ENCODE results near the gene LYPD6B. TPM values are rescaled to one million over a fixed set of nuclear protein-coding genes. Genes with fewer than 3 reads are reported as not detected.

The LYPD6B gene
- total RNA-seq, 1 experiment from 2014 or later: 0.75 TPM

DNA sequence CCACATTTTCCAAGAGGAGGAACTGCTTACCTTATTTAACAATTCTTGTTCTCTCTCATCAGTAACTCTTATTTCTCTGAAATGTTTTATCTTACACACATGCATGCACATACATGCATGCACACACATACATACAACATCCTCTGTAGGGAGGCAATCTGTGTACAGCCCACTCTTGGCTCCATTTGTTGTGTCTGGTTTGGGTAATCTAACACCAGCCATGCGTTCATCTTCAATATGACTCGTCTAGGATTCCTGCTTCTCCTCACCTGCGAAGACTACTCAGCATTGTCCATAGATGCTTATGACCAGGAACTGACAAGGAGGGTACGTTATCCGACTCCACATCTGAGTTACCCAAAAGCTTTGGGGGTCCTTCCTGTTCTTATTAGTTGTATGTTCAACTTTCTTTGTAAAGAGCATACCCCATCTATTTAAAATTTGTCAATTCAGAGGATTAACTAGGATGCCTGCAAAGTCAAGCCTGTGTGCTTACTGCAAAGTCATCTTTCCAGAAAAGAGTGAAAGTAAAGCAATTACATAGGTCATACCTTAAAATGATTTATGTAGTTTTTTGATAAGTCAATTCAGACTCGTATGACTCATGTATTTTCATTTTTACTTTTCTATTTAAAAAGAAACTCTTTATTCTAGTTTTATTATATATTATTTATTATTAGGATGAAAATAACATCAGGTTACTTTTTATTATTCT lies 18.2 kb downstream of the LYPD6B start:
- H3K9ac ChIP-seq (ENCODE audit: low read length): no peak overlapping the region
- no peaks in the 10 kb centered on the region for H3K9me2 ChIP-seq (replicated peaks; ENCODE audit: insufficient read depth, low read length)
- no peak overlapping the region for H3K27ac ChIP-seq (ENCODE audit: low read length)
- H3K27me3 ChIP-seq (ENCODE audit: low read length): no peaks in the 10 kb centered on the region
- H4K20me1 ChIP-seq (ENCODE audit: insufficient read depth, low read depth, low read length): no peaks in the 10 kb centered on the region
- H3K4me3 ChIP-seq (ENCODE audit: low read length): no peak overlapping the region
- no peaks in the 10 kb centered on the region for H3K4me1 ChIP-seq (ENCODE audit: low read length)
- H3K36me3 ChIP-seq (ENCODE audit: insufficient read depth, low read length): no peaks in the 10 kb centered on the region
- H2AFZ ChIP-seq (ENCODE audit: low read length): no peak overlapping the region
- no peak overlapping the region for H3K4me2 ChIP-seq (ENCODE audit: low read depth, low read length, poor library complexity, severe bottlenecking)
- no peaks in the 10 kb centered on the region for H3K9me3 ChIP-seq (ENCODE audit: low read length)
- DNase-seq: no peak
- H3K79me2 ChIP-seq (ENCODE audit: low read length): no peaks in the 10 kb centered on the region

DNA sequence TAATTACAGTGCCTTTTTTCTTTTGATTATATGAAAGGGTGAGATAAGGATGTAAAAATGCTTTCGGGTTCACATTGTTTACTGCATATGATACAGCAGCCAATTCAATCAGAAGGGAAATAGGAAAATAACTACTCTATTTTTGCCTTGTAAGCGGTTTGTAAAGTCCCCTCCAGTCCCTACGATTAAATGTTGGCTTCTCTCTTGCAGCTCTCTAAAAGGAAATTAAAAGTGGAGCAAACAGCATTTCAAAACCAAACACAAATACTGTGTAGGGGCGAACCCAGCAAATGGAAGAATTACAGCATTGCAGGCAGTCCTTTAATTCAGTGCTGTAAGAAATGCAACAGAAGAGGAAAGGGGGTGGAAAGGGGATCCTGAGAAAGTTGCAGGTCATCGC lies 18.9 kb downstream of the LYPD6B start:
- Histone ChIP-seq H3K36me3 (ENCODE audit: insufficient read depth, low read length) (no peaks in the 10 kb centered on the region), H2AFZ (ENCODE audit: low read length) (no peak overlapping the region), H3K9ac (ENCODE audit: low read length) (no peak overlapping the region), H3K4me2 (ENCODE audit: low read depth, low read length, poor library complexity, severe bottlenecking) (no peak overlapping the region), H3K27ac (ENCODE audit: low read length) (no peak overlapping the region), H3K4me3 (ENCODE audit: low read length) (no peak overlapping the region), H3K9me3 (ENCODE audit: low read length) (no peaks in the 10 kb centered on the region), H3K4me1 (ENCODE audit: low read length) (no peaks in the 10 kb centered on the region), H3K9me2 (replicated peaks; ENCODE audit: insufficient read depth, low read length) (no peaks in the 10 kb centered on the region), H3K79me2 (ENCODE audit: low read length) (no peaks in the 10 kb centered on the region), H3K27me3 (ENCODE audit: low read length) (no peaks in the 10 kb centered on the region), H4K20me1 (ENCODE audit: insufficient read depth, low read depth, low read length) (no peaks in the 10 kb centered on the region)
- no peak for DNase-seq

DNA sequence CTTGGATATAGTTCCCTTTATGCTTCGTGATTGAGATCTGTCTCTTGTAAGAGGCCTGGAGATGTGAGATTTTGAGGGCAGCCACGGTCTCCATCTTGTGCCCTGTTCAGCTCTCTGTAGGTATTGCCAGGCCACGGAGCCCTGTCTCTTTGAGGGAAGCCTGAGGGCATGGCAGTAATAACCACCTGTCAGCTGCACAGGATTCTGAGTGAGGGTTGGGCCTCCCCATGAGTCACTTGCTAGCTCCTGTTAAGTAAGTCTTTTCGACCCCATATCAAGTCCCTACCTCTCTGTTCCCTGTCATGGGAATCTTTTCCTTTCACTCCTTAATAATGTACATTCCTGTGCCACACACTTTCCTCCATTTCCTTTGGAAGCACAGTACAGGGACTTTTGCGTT lies 20.4 kb downstream of the LYPD6B start:
- Histone ChIP-seq H3K9me2 (replicated peaks; ENCODE audit: insufficient read depth, low read length) (no peaks in the 10 kb centered on the region), H3K9me3 (ENCODE audit: low read length) (no peaks in the 10 kb centered on the region), H3K4me2 (ENCODE audit: low read depth, low read length, poor library complexity, severe bottlenecking) (no peak overlapping the region), H4K20me1 (ENCODE audit: insufficient read depth, low read depth, low read length) (no peaks in the 10 kb centered on the region), H3K4me1 (ENCODE audit: low read length) (no peaks in the 10 kb centered on the region), H3K4me3 (ENCODE audit: low read length) (no peak overlapping the region), H3K9ac (ENCODE audit: low read length) (no peak overlapping the region), H3K27ac (ENCODE audit: low read length) (no peak overlapping the region), H2AFZ (ENCODE audit: low read length) (no peak overlapping the region), H3K79me2 (ENCODE audit: low read length) (no peaks in the 10 kb centered on the region), H3K36me3 (ENCODE audit: insufficient read depth, low read length) (no peaks in the 10 kb centered on the region), H3K27me3 (ENCODE audit: low read length) (no peaks in the 10 kb centered on the region)
- DNase-seq: no peak

DNA sequence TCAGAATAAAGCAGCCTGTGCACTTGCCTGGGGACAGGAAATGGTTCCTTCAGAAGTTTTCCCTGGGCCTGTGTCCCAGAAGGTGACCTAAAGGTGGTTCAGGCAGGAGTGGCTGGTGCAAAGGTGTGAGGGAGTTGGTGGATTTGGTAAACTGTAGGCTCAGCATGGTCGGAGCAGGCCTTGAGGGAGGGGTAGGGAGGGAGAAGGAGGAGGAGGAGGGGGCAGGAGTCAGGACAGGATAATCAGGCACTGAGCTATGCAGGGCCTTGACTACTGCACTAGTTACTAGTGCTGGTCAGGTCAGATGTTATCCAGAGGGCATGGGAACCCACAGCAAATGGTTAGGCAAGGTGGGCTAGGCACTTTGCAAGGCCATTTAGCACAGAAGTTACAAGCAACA lies 21.3 kb downstream of the LYPD6B start:
- no peak overlapping the region for H3K4me3 ChIP-seq (ENCODE audit: low read length)
- H3K4me2 ChIP-seq (ENCODE audit: low read depth, low read length, poor library complexity, severe bottlenecking): no peak overlapping the region
- no peaks in the 10 kb centered on the region for H3K79me2 ChIP-seq (ENCODE audit: low read length)
- H4K20me1 ChIP-seq (ENCODE audit: insufficient read depth, low read depth, low read length): no peaks in the 10 kb centered on the region
- H3K27ac ChIP-seq (ENCODE audit: low read length): no peak overlapping the region
- no peaks in the 10 kb centered on the region for H3K9me2 ChIP-seq (replicated peaks; ENCODE audit: insufficient read depth, low read length)
- no peak for DNase-seq
- H3K9ac ChIP-seq (ENCODE audit: low read length): no peak overlapping the region
- no peaks in the 10 kb centered on the region for H3K27me3 ChIP-seq (ENCODE audit: low read length)
- no peaks in the 10 kb centered on the region for H3K9me3 ChIP-seq (ENCODE audit: low read length)
- no peak overlapping the region for H2AFZ ChIP-seq (ENCODE audit: low read length)
- H3K4me1 ChIP-seq (ENCODE audit: low read length): no peaks in the 10 kb centered on the region
- no peaks in the 10 kb centered on the region for H3K36me3 ChIP-seq (ENCODE audit: insufficient read depth, low read length)

DNA sequence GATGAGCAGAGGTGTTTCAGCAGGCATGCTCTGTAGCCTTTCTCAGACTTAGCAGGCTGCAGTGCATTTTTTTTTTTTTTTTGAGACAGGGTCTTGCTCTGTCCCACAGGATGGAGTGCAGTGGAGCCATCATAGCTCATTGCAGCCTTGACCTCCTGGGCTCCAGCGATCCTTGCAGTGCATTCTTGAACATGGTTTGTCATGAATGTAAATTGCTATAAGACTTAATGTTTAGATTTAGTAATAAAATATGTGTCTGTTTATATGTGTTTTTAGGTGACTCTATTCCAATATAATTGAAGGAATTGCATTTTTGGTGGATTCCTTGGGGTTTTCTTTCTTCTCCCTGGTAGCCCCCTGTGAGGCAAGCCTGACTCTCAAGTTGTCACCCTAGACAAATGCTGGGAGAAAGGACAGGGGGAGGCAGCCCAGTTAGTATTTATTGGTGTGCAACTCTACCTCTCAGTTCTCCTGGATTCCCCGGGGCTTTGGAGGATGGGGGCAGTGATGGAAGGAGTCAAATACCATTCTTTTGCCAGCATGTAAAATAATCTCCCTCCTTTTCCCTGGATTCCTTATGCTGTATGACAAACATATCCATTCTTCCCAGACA lies 22.7 kb downstream of the LYPD6B start:
- Histone ChIP-seq H3K4me2 (ENCODE audit: low read depth, low read length, poor library complexity, severe bottlenecking) (no peak overlapping the region), H3K36me3 (ENCODE audit: insufficient read depth, low read length) (no peaks in the 10 kb centered on the region), H4K20me1 (ENCODE audit: insufficient read depth, low read depth, low read length) (no peaks in the 10 kb centered on the region), H3K27ac (ENCODE audit: low read length) (no peak overlapping the region), H2AFZ (ENCODE audit: low read length) (no peak overlapping the region), H3K79me2 (ENCODE audit: low read length) (no peaks in the 10 kb centered on the region), H3K9me2 (replicated peaks; ENCODE audit: insufficient read depth, low read length) (no peaks in the 10 kb centered on the region), H3K4me1 (ENCODE audit: low read length) (no peaks in the 10 kb centered on the region), H3K9ac (ENCODE audit: low read length) (no peak overlapping the region), H3K9me3 (ENCODE audit: low read length) (no peaks in the 10 kb centered on the region), H3K27me3 (ENCODE audit: low read length) (no peaks in the 10 kb centered on the region), H3K4me3 (ENCODE audit: low read length) (no peak overlapping the region)
- no peak for DNase-seq

DNA sequence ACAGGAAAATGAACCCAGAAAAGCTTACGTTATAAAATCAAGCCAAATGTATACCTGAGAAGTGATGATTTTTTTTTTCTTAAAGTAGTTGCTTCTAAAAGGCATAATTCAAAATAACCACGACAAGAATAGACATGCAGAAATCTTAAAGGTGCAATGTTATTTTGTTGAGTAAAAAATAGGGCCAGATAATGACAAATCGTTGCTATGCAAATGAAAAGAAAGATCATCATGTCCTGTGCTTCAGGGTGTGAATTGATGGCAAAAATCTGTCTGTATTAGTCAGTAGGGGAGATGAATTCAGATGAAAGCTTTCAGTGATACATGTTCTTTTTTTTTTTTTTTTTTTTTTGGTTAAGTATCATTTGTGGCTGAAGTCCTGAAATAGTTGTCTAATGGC lies 24.0 kb downstream of the LYPD6B start:
- Histone ChIP-seq H3K9ac (ENCODE audit: low read length) (no peak overlapping the region), H3K27me3 (ENCODE audit: low read length) (no peaks in the 10 kb centered on the region), H3K9me3 (ENCODE audit: low read length) (no peaks in the 10 kb centered on the region), H3K27ac (ENCODE audit: low read length) (no peak overlapping the region), H2AFZ (ENCODE audit: low read length) (no peak overlapping the region), H3K4me2 (ENCODE audit: low read depth, low read length, poor library complexity, severe bottlenecking) (no peak overlapping the region), H3K9me2 (replicated peaks; ENCODE audit: insufficient read depth, low read length) (no peaks in the 10 kb centered on the region), H3K79me2 (ENCODE audit: low read length) (no peaks in the 10 kb centered on the region), H3K4me3 (ENCODE audit: low read length) (no peak overlapping the region), H3K4me1 (ENCODE audit: low read length) (no peaks in the 10 kb centered on the region), H3K36me3 (ENCODE audit: insufficient read depth, low read length) (no peaks in the 10 kb centered on the region), H4K20me1 (ENCODE audit: insufficient read depth, low read depth, low read length) (no peaks in the 10 kb centered on the region)
- DNase-seq: no peak

DNA sequence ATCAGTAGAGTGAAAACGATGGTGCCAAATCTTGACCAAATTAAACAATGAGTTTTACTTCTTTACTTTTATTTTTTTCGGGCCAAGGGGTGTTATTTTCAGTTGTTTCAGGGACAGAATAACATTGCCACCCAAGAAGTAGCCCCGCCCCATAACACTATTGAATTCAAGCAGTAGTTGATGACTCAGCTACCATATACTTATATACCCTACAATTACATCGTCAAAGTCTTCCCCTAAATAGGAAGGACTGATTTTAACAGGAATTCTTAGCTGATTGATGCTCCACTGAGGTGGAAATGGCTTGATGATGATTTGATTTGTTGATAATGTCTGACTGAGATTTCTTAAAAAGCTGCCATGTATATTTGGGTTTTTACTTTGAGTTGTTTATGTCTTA lies 24.7 kb downstream of the LYPD6B start:
- Histone ChIP-seq H3K27me3 (ENCODE audit: low read length) (no peaks in the 10 kb centered on the region), H3K27ac (ENCODE audit: low read length) (no peak overlapping the region), H3K4me3 (ENCODE audit: low read length) (no peak overlapping the region), H3K9me2 (replicated peaks; ENCODE audit: insufficient read depth, low read length) (no peaks in the 10 kb centered on the region), H4K20me1 (ENCODE audit: insufficient read depth, low read depth, low read length) (no peaks in the 10 kb centered on the region), H3K36me3 (ENCODE audit: insufficient read depth, low read length) (no peaks in the 10 kb centered on the region), H3K9ac (ENCODE audit: low read length) (no peak overlapping the region), H3K79me2 (ENCODE audit: low read length) (no peaks in the 10 kb centered on the region), H3K9me3 (ENCODE audit: low read length) (no peaks in the 10 kb centered on the region), H3K4me2 (ENCODE audit: low read depth, low read length, poor library complexity, severe bottlenecking) (no peak overlapping the region), H3K4me1 (ENCODE audit: low read length) (no peaks in the 10 kb centered on the region), H2AFZ (ENCODE audit: low read length) (no peak overlapping the region)
- no peak for DNase-seq

DNA sequence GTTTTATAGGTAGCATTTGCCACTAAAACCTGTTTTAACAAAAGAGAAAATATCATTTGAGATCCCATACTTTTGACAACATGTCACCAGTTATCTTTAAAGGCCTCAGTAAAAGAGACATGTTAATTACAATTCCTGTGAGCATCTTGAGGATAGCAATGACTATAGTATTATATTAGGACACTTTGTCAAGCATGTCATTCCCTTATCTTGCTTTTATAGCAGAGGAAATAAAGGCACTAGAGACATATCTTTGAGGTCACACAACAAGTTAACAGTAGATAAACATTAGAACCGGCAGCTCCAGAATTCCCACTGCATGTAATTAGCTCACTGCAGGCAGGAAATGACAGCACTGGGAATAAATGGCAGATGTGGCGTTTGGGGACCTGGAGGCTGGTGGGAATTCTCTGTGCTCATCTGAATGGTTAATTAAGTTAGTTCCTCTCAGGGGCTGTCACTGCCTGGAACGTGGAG lies 25.9 kb downstream of the LYPD6B start:
- Histone ChIP-seq H4K20me1 (ENCODE audit: insufficient read depth, low read depth, low read length) (no peaks in the 10 kb centered on the region), H3K9ac (ENCODE audit: low read length) (no peak overlapping the region), H3K36me3 (ENCODE audit: insufficient read depth, low read length) (no peaks in the 10 kb centered on the region), H3K27me3 (ENCODE audit: low read length) (no peaks in the 10 kb centered on the region), H2AFZ (ENCODE audit: low read length) (no peak overlapping the region), H3K4me3 (ENCODE audit: low read length) (no peak overlapping the region), H3K27ac (ENCODE audit: low read length) (no peak overlapping the region), H3K4me1 (ENCODE audit: low read length) (no peaks in the 10 kb centered on the region), H3K79me2 (ENCODE audit: low read length) (no peaks in the 10 kb centered on the region), H3K9me2 (replicated peaks; ENCODE audit: insufficient read depth, low read length) (no peaks in the 10 kb centered on the region), H3K9me3 (ENCODE audit: low read length) (no peaks in the 10 kb centered on the region), H3K4me2 (ENCODE audit: low read depth, low read length, poor library complexity, severe bottlenecking) (no peak overlapping the region)
- no peak for DNase-seq
